Endothelial cell of umbilical vein (primary cell): ENCODE measurements around the gene COL20A1. TPM values are rescaled to one million over a fixed set of nuclear protein-coding genes. Genes with fewer than 3 reads are reported as not detected.

Experiments
- BruUV-seq: library from RNA; stranded (reverse); fragments of 400-500 nt; replicated peaks from 2 replicates; lab custom pipeline; 2021; lab: Mats Ljungman, UMichigan
- CTCF ChIA-PET: fragments of 300-600, 350-600 bp; sonication (Branson Sonifier 250); formaldehyde crosslinking; loops from one replicate; lab custom pipeline; 2021; ENCODE audit warnings: antibody characterized with exemption, inconsistent platforms; lab: Charles Lee
- POLR2A ChIA-PET: fragments of 300-600, 350-600 bp; sonication (Branson Sonifier 250); formaldehyde crosslinking; loops from one replicate; lab custom pipeline; 2021; ENCODE audit warnings: antibody characterized with exemption, inconsistent platforms; lab: Charles Lee
- DNase-seq: peaks from one replicate; pipeline ENCODE4 v3.0.0-alpha.2; 2011; ENCODE audit warnings: low read depth, low spot score
- FAIRE-seq: peaks from 2 replicates; lab custom pipeline; 2011; peaks lifted over from hg19 to GRCh38; lab: Jason Lieb, UNC
- H2AFZ ChIP-seq: 2 replicates; pipeline ENCODE4 v1.6.0; 2012; ENCODE audit warnings: low read depth, low read length, control low read depth, inconsistent platforms
- H3K27ac ChIP-seq: 2 replicates; pipeline ENCODE4 v1.5.1; 2011; ENCODE audit warnings: low read depth, mild to moderate bottlenecking, control low read depth, low read length, moderate library complexity; ENCODE audit not compliant: insufficient read depth
- H3K27me3 ChIP-seq, 2 experiments: 2 replicates each; pipeline versions ENCODE4 v1.6.0 to v1.6.1; 2011; ENCODE audit warnings: low read length in 2 of 2, mixed read lengths in 1 of 2; ENCODE audit not compliant: control insufficient read depth in 2 of 2, insufficient read depth in 2 of 2
- H3K36me3 ChIP-seq, 2 experiments: 2 replicates in 1 of 2; 3 replicates in 1 of 2; pipeline ENCODE4 v1.5.1; 2011; ENCODE audit warnings: low read length in 2 of 2, mild to moderate bottlenecking in 1 of 2, moderate library complexity in 1 of 2; ENCODE audit not compliant: control insufficient read depth in 2 of 2, insufficient read depth in 2 of 2; ENCODE audit errors: extremely low read depth in 1 of 2
- H3K4me1 ChIP-seq: 3 replicates; pipeline ENCODE4 v1.5.1; 2011; ENCODE audit warnings: mild to moderate bottlenecking, low read length; ENCODE audit not compliant: control insufficient read depth, insufficient read depth; ENCODE audit errors: extremely low read depth
- H3K4me2 ChIP-seq: 2 replicates; pipeline ENCODE4 v1.6.1; 2011; ENCODE audit warnings: low read length, control low read depth, mixed read lengths; ENCODE audit not compliant: insufficient read depth
- H3K4me3 ChIP-seq, 3 experiments: fragments of 200-600 bp in 1 of 3; sonication (generic), shearing (Covaris generic) in 1 of 3; replicated peaks in 1 of 3; 2 replicates each; pipeline ENCODE4 v1.5.1; 2011 to 2016; ENCODE audit warnings: control low read depth in 3 of 3, low read length in 3 of 3, mild to moderate bottlenecking in 2 of 3, inconsistent platforms in 1 of 3, low read depth in 1 of 3, moderate library complexity in 1 of 3; ENCODE audit not compliant: insufficient read depth in 1 of 3
- H3K79me2 ChIP-seq: 2 replicates; pipeline ENCODE4 v1.6.0; 2012; ENCODE audit warnings: low read length, inconsistent platforms; ENCODE audit not compliant: control insufficient read depth, insufficient read depth
- H3K9ac ChIP-seq: replicated peaks from 2 replicates; pipeline ENCODE3; 2011; ENCODE audit warnings: low read length, control low read depth; ENCODE audit not compliant: insufficient read depth; ENCODE audit errors: extremely low read depth
- H3K9me1 ChIP-seq: replicated peaks from 3 replicates; pipeline ENCODE4 v1.6.0; 2011; ENCODE audit warnings: mild to moderate bottlenecking, low read length; ENCODE audit not compliant: control insufficient read depth, insufficient read depth; ENCODE audit errors: extremely low read depth
- H3K9me3 ChIP-seq: replicated peaks from 2 replicates; pipeline ENCODE4 v1.5.1; 2012; ENCODE audit warnings: low read length, inconsistent platforms; ENCODE audit not compliant: control insufficient read depth, insufficient read depth
- H4K20me1 ChIP-seq: replicated peaks from 2 replicates; pipeline ENCODE3; 2011; ENCODE audit warnings: mild to moderate bottlenecking, low read length; ENCODE audit not compliant: control insufficient read depth, insufficient read depth; ENCODE audit errors: extremely low read depth
- CTCF ChIP-seq, 2 donors: IDR thresholded peaks; 1 replicate in 1 of 2; 2 replicates in 1 of 2; pipeline ENCODE4 v1.5.1; 2011; ENCODE audit warnings: low read length in 2 of 2, mild to moderate bottlenecking in 2 of 2, moderate library complexity in 2 of 2, control low read depth in 1 of 2, inconsistent platforms in 1 of 2, low read depth in 1 of 2; ENCODE audit not compliant: insufficient read depth in 1 of 2; ENCODE audit errors: extremely low read depth in 1 of 2
- EZH2 ChIP-seq: IDR thresholded peaks from 2 replicates; pipeline ENCODE4 v1.6.1; 2012; ENCODE audit warnings: borderline replicate concordance, low read depth, mild to moderate bottlenecking, moderate library complexity, low read length, inconsistent platforms; ENCODE audit not compliant: severe bottlenecking
- FOS ChIP-seq: IDR thresholded peaks from 2 replicates; pipeline ENCODE4 v1.6.1; 2011; ENCODE audit warnings: mild to moderate bottlenecking, low read length, moderate library complexity, borderline replicate concordance; ENCODE audit not compliant: insufficient read depth
- GATA2 ChIP-seq: IDR thresholded peaks from 2 replicates; pipeline ENCODE4 v1.7.0; 2011; ENCODE audit warnings: low read depth, mild to moderate bottlenecking, moderate library complexity, mixed read lengths, low read length; ENCODE audit not compliant: insufficient read length, insufficient read depth
- JUN ChIP-seq: IDR thresholded peaks from 2 replicates; pipeline ENCODE4 v1.6.1; 2011; ENCODE audit warnings: borderline replicate concordance, low read depth; ENCODE audit not compliant: insufficient read length, insufficient read depth
- MAX ChIP-seq: IDR thresholded peaks from 2 replicates; pipeline ENCODE4 v1.6.1; 2011; ENCODE audit not compliant: insufficient read depth, insufficient read length
- MYC ChIP-seq: IDR thresholded peaks from one replicate; pipeline ENCODE4 v1.6.1; 2011; ENCODE audit warnings: mild to moderate bottlenecking, low read depth, low read length
- POLR2A ChIP-seq: IDR thresholded peaks from 2 replicates; pipeline ENCODE4 v1.6.1; 2012; ENCODE audit warnings: low read depth, mild to moderate bottlenecking, control low read depth, low read length
- POLR2AphosphoS5 ChIP-seq: IDR thresholded peaks from 2 replicates; pipeline ENCODE4 v1.6.1; 2012; ENCODE audit warnings: low read depth, mild to moderate bottlenecking, control low read depth, low read length, moderate library complexity; ENCODE audit not compliant: insufficient read depth
- dilution Hi-C: fragments of 300-500 bp; cut with MboI; formaldehyde crosslinking; loops from one replicate; pipeline ENCODE4 v1.15.0; 2019; ENCODE audit warnings: low sequenced_read_pairs; ENCODE audit not compliant: extremely low pct_ligation_motif_present
- intact Hi-C: fragments of 100-400 bp; cut with micrococcal nuclease; formaldehyde crosslinking; loops from one replicate; pipeline ENCODE4 v1.10.0; 2022
- polyA plus RNA-seq, 4 experiments: library from polyadenylated mRNA; depleted of rRNA in 3 of 4; stranded (reverse) in 3 of 4; unstranded in 1 of 4; fragments of >200 nt; gene quantifications; 2 replicates each; pipeline versions ENCODE4 v1.2.1 to v1.2.3, GENCODE V29; 2011 to 2012; ENCODE audit warnings: missing spikeins in 1 of 4
- total RNA-seq: library from RNA; stranded (reverse); gene quantifications from 2 replicates; pipeline ENCODE4 v1.2.3, GENCODE V29; 2021

COL20A1 gene
- total and polyA plus RNA-seq, 2 donors (not counting 3 experiments of a cell fraction or from before 2014, with no cell fraction given), result not detected

GRCh38 chr20:63330084-63330760, 37.2 kb downstream of the COL20A1 start:
- H3K27ac ChIP-seq, result no peak overlapping the region
- H3K36me3 ChIP-seq, result no peaks in the 10 kb centered on the region
- TF ChIP-seq POLR2A (no peak), POLR2AphosphoS5 (no peak), MYC (no peak), EZH2 (no peak), CTCF (IDR thresholded peaks at IDR 0.05; ENCODE audit: extremely low read depth in 1 of 2, insufficient read depth in 1 of 2, low read depth in 1 of 2, low read length in 2 of 2) (no peak), JUN (no peak), GATA2 (no peak), MAX (no peak), FOS (no peak)
- intact Hi-C loops (no loop called here), dilution Hi-C loops (no loop called here)
- no peaks in the 10 kb centered on the region for H3K9me1 ChIP-seq
- no peaks in the 10 kb centered on the region for H3K9me3 ChIP-seq
- no peaks in the 10 kb centered on the region for H3K27me3 ChIP-seq
- ChIA-PET CTCF (interaction anchor here (1.7 kb wide), 1 partner anchor 21 kb away, joined by 6 read pairs; no protein-coding TSS in a partner anchor), POLR2A (no interaction called here)
- FAIRE-seq, result no peak
- H4K20me1 ChIP-seq, result no peaks in the 10 kb centered on the region
- no peak overlapping the region for H3K4me3 ChIP-seq
- no peak overlapping the region for H3K9ac ChIP-seq
- no peaks in the 10 kb centered on the region for H3K4me1 ChIP-seq
- H3K4me2 ChIP-seq, result no peak overlapping the region
- H2AFZ ChIP-seq, result no peak overlapping the region
- BruUV-seq, result no TSS peak
- no peaks in the 10 kb centered on the region for H3K79me2 ChIP-seq
- DNase-seq, result no peak
